Heart left ventricle (tissue), 16 donors: ENCODE data around the gene PKD1. TPM values are rescaled to one million over a fixed set of nuclear protein-coding genes. Genes with fewer than 3 reads are reported as not detected.
A peak's percentile ranks its signal among the peaks of the same experiment; 100 is the strongest.
"Not testable (repeated sequence)": the region's sequence is repeated elsewhere in the genome, so short reads cannot be mapped to it uniquely, and the experiment has no call there.

ENCODE experiments used
- ATAC-seq, 4 donors: fragments of 200-7000 bp; cut with Tn5 transposase; one replicate each; pipeline ENCODE4 v1.9.1; 2020 to 2022; ENCODE audit warnings: moderate library complexity in 4 of 4, mild to moderate bottlenecking in 3 of 4, moderate number of reproducible peaks in 1 of 4
- DNase-seq, 5 donors: peaks; one replicate each; pipeline ENCODE4 v3.0.0-alpha.2; 2020
- H3K27ac ChIP-seq, 12 donors: fragments of 200-600 bp; sonication (generic) in 4 of 12; one replicate each; pipeline versions ENCODE4 v1.5.0 to v1.8.0; 2016 to 2022; ENCODE audit warnings: mild to moderate bottlenecking in 2 of 12
- H3K27me3 ChIP-seq, 9 donors: fragments of 200-600 bp; sonication (generic) in 2 of 9; one replicate each; pipeline versions ENCODE4 v1.5.1 to v1.8.0; 2016 to 2022; ENCODE audit warnings: mild to moderate bottlenecking in 3 of 9
- H3K36me3 ChIP-seq, 9 donors: fragments of 200-600 bp; sonication (generic) in 2 of 9; one replicate each; pipeline versions ENCODE4 v1.5.0 to v1.8.0; 2018 to 2022; ENCODE audit warnings: mild to moderate bottlenecking in 2 of 9
- H3K4me1 ChIP-seq, 12 donors: fragments of 200-600 bp; sonication (generic) in 4 of 12; one replicate each; pipeline versions ENCODE4 v1.5.0 to v1.8.0; 2016 to 2022; ENCODE audit warnings: mild to moderate bottlenecking in 3 of 12
- H3K4me3 ChIP-seq, 12 donors: fragments of 200-600 bp; sonication (generic) in 4 of 12; one replicate each; pipeline versions ENCODE4 v1.5.0 to v1.8.0; 2017 to 2022; ENCODE audit warnings: mild to moderate bottlenecking in 9 of 12, moderate library complexity in 4 of 12
- H3K9me3 ChIP-seq, 12 donors: fragments of 200-600 bp; sonication (generic) in 4 of 12; one replicate each; pipeline versions ENCODE4 v1.5.0 to v1.8.0; 2016 to 2022; ENCODE audit warnings: mild to moderate bottlenecking in 1 of 12
- CTCF ChIP-seq, 12 donors: fragments of 200-600 bp; sonication (generic) in 4 of 12; IDR thresholded peaks; one replicate each; pipeline versions ENCODE4 v1.5.0 to v1.8.0; 2018 to 2022; ENCODE audit warnings: antibody characterized with exemption in 12 of 12, mild to moderate bottlenecking in 5 of 12
- POLR2A ChIP-seq, 2 donors: fragments of 450-650 bp; IDR thresholded peaks; one replicate each; pipeline ENCODE4 v1.6.1; 2017; ENCODE audit warnings: antibody characterized with exemption in 2 of 2, mild to moderate bottlenecking in 2 of 2, moderate library complexity in 2 of 2
- WGBS, 4 donors: extraction: QIAGEN DNeasy Blood & Tissue Kit in 2 of 4; methylation state at CpG; one replicate each; pipeline versions ENCODE4 v1.1.5 to v1.1.7; 2013 to 2018; 5-methylcytosine and 5-hydroxymethylcytosine counted together
- intact Hi-C, 10 donors: fragments of 100-400 bp; cut with DNase I; formaldehyde crosslinking; loops; one replicate each; pipeline versions ENCODE4 v1.11.1 to v1.14.2; 2022
- long read RNA-seq, 3 donors: library from polyadenylated mRNA; unstranded; transcript quantifications; one replicate each; pipeline ENCODE4 v2.0.0, GENCODE V29; 2020 to 2021
- polyA plus RNA-seq, 2 donors: library from polyadenylated mRNA; stranded (reverse); fragments of 200-250 nt; gene quantifications; one replicate each; pipeline ENCODE4 v1.2.3, GENCODE V29; 2013
- total RNA-seq, 9 donors: library from RNA; depleted of rRNA in 2 of 9; stranded (reverse); fragments of >200 nt in 2 of 9; fragmentation: NEBNext Ultra II Directional in 3 of 9; extraction: Animal tissue kit (Norgen Biotek cat#: 25700) in 3 of 9; gene quantifications; one replicate each; pipeline versions ENCODE4 v1.1.0 to v1.2.4, GENCODE V29; 2016 to 2023
- donor health status: ischemic (EF 13 %, LVEDD 7.1; RV severe dilation, severe dysfunction).
- donor health status: healthy with polysubstance abuse.
- donor health status: DM: no; HTN: yes; CAD: no.
- donor health status: DM: no; HTN: no; CAD: no.
- donor health status: ischemic (EF 25% LVEDD 6.9; RV normal size, moderate dysfunction).
- donor health status: ischemic (EF 25% LVEDD 5.7; RV mildly dilated, moderate dysfunction).
- donor health status: healthy.
- donor health status: DM: yes; HTN: yes; CAD: no.
- donor health status: ischemic (EF 35%, LVEDD 5.7; RV mildly dilated, moderate dysfunction).
- donor health status: nonischemic (EF 11% LVEDD 7.7; RV severe dilation, severe dysfunction).
- donor health status: DM: yes; HTN: yes; CAD: no.
- donor health status: PGD.
- donor health status: ischemic (EF 29% LVEDD 5.4; RV normal size, mild dysfunction).
- donor health status: nonischemic (EF 23%, LVEDD 6.1; RV moderate dilation, normal function).

PKD1 gene
- 100 to 1,000 TPM in 6 of 9 donors, 10 to 100 TPM in 3; 64.9 to 441 (median 110) TPM for total RNA-seq
- polyA plus RNA-seq, result 100 to 1,000 TPM in 1 of 2 donors, 10 to 100 TPM in 1; 90.6 to 105 TPM
- long read RNA-seq, donor 1, partial matches to known transcripts, result 18 of 43 reads
- long read RNA-seq, donor 1, other reads (novel, unspliced or antisense), result 24 of 43 reads
- long read RNA-seq, donor 2, transcript PKD1-208 (3 exons, 1,140 nt), result major isoform, 17 of 45 reads
- long read RNA-seq, donor 2, partial matches to known transcripts, result 26 of 45 reads
- long read RNA-seq, donor 2, other reads (novel, unspliced or antisense), result 2 of 45 reads
- long read RNA-seq, donor 3, transcript PKD1-208 (3 exons, 1,140 nt), result major isoform, 5 of 33 reads
- long read RNA-seq, donor 3, partial matches to known transcripts, result 9 of 33 reads
- long read RNA-seq, donor 3, other reads (novel, unspliced or antisense), result 19 of 33 reads

- H3K9me3 ChIP-seq, intact Hi-C loops, H3K36me3 ChIP-seq, H3K27me3 ChIP-seq: not testable (repeated sequence)
- peak within 1 kb of the TSS in 11 of 12 donors; percentile 66 to 86 (median 78) for H3K27ac ChIP-seq
- peak; percentile 40 to 95 (median 92) for ATAC-seq
- peak in 1 of 2 donors; percentile 33 for TF ChIP-seq POLR2A (IDR thresholded peaks at IDR 0.05)
- peak within 1 kb of the TSS; percentile 34 to 73 (median 60) for H3K4me3 ChIP-seq
- peak; percentile 96 to 99 (median 98) for DNase-seq
- peaks cover 0 to 21% (median 9%) of the 10 kb centered on the region in 12 donors for H3K4me1 ChIP-seq
- 0% methylated on average over 15 to 66 of the region's 81 CpGs for WGBS, 4 donors
Measured at GRCh38 chr16:2135770-2136490, at the start of gene PKD1. Gene PKD1, minus strand, starts transcription at chr16:2135898. Its CDS starts 209 bp downstream, at chr16:2135689.

- H3K27ac ChIP-seq, result no peak overlapping the region
- H3K9me3 ChIP-seq, result no peaks in the 10 kb centered on the region
- no peak for TF ChIP-seq POLR2A (IDR thresholded peaks at IDR 0.05)
- TF ChIP-seq CTCF (IDR thresholded peaks at IDR 0.05), result no peak
- intact Hi-C loops, result no loop called here
- no peak overlapping the region for H3K4me3 ChIP-seq
- WGBS, 4 donors, result 76 to 90% (median 87%) methylated on average over 11 to 20 of the region's 20 CpGs
- no peak for DNase-seq
- ATAC-seq, result no peak
- H3K36me3 ChIP-seq, result no peaks in the 10 kb centered on the region
- H3K4me1 ChIP-seq, result no peaks in the 10 kb centered on the region
- no peaks in the 10 kb centered on the region for H3K27me3 ChIP-seq
Measured at GRCh38 chr16:2184962-2185361, 49.3 kb upstream of the PKD1 start.

GRCh38 chr16:2184346-2184745 lies 48.6 kb upstream of the PKD1 start:
- Histone ChIP-seq H3K9me3 (no peaks in the 10 kb centered on the region), H3K27me3 (no peaks in the 10 kb centered on the region), H3K4me3 (no peak overlapping the region), H3K27ac (no peak overlapping the region), H3K4me1 (no peaks in the 10 kb centered on the region), H3K36me3 (no peaks in the 10 kb centered on the region)
- no peak for TF ChIP-seq CTCF (IDR thresholded peaks at IDR 0.05)
- TF ChIP-seq POLR2A (IDR thresholded peaks at IDR 0.05), result no peak
- no peak for DNase-seq
- 87 to 93% (median 90%) methylated on average over 19 of the region's 19 CpGs for WGBS, 4 donors
- no peak for ATAC-seq
- intact Hi-C loops, result no loop called here

- Histone ChIP-seq H3K36me3 (no peaks in the 10 kb centered on the region), H3K4me3 (no peak overlapping the region), H3K27me3 (no peaks in the 10 kb centered on the region), H3K4me1 (no peaks in the 10 kb centered on the region), H3K27ac (no peak overlapping the region), H3K9me3 (no peaks in the 10 kb centered on the region)
- 91 to 93% (median 92%) methylated on average over 20 to 30 of the region's 30 CpGs for WGBS, 4 donors
- DNase-seq (no peak), ATAC-seq (no peak)
- intact Hi-C loops, result no loop called here
- TF ChIP-seq CTCF (IDR thresholded peaks at IDR 0.05), result no peak
- no peak for TF ChIP-seq POLR2A (IDR thresholded peaks at IDR 0.05)
Measured at GRCh38 chr16:2183671-2184070, 48.0 kb upstream of the PKD1 start.
